HCT116 (cell line): ENCODE measurements around the gene RNASEH2A. TPM values are rescaled to one million over a fixed set of nuclear protein-coding genes. Genes with fewer than 3 reads are reported as not detected.

Experiments used
- ATAC-seq: fragments of 200-7000 bp; cut with Tn5 transposase; 2 replicates; pipeline ENCODE4 v1.9.1; 2020; ENCODE audit warnings: mild to moderate bottlenecking, moderate library complexity
- BruUV-seq: library from RNA; stranded (reverse); fragments of 400-500 nt; replicated peaks from 2 replicates; lab custom pipeline; 2021; lab: Mats Ljungman, UMichigan
- CTCF ChIA-PET: fragments of 300-600 bp; sonication (Branson Sonifier 250); formaldehyde crosslinking; loops from one replicate; lab custom pipeline; 2021; ENCODE audit warnings: antibody characterized with exemption; lab: Charles Lee
- POLR2A ChIA-PET: fragments of 300-600, 350-600 bp; sonication (Branson Sonifier 250); formaldehyde crosslinking; loops from one replicate; lab custom pipeline; 2021; ENCODE audit warnings: antibody characterized with exemption; lab: Charles Lee
- RAD21 ChIA-PET, 2 experiments: fragments of 300-600 bp; sonication (Branson Sonifier 250); formaldehyde crosslinking; loops; one replicate each; lab custom pipeline; 2023; ENCODE audit warnings: low total read pairs in 2 of 2; ENCODE audit not compliant: uncharacterized antibody in 2 of 2, unreplicated experiment in 2 of 2, low non-redundant PET in 1 of 2; lab: Charles Lee
- DNase-seq: peaks from one replicate; pipeline ENCODE4 v3.0.0-alpha.2; 2010; ENCODE audit warnings: low read depth, low spot score
- H2AFZ ChIP-seq: fragments of 200-600 bp; shearing (Covaris generic), sonication (generic); 2 replicates; pipeline ENCODE4 v1.6.1; 2017; ENCODE audit warnings: low read depth, mixed run types, mixed read lengths, antibody characterized with exemption, low read length; ENCODE audit not compliant: poor library complexity, severe bottlenecking
- H3K27ac ChIP-seq: 2 replicates; pipeline ENCODE4 v1.5.1; 2012; ENCODE audit warnings: low read depth, low read length
- H3K27me3 ChIP-seq: fragments of 200-600 bp; sonication (generic); 2 replicates; pipeline ENCODE4 v1.6.1; 2016; ENCODE audit warnings: mixed run types, low read length, mixed read lengths; ENCODE audit not compliant: insufficient read depth
- H3K36me3 ChIP-seq, 2 experiments: fragments of 200-500 bp in 1 of 2; fragments of 200-600 bp in 1 of 2; sonication (Bioruptor generic) in 1 of 2; sonication (generic) in 1 of 2; 2 replicates each; pipeline versions ENCODE4 v1.5.1 to v1.6.1; 2014 to 2016; ENCODE audit warnings: low read length in 2 of 2, inconsistent platforms in 1 of 2, mixed read lengths in 1 of 2, mixed run types in 1 of 2; ENCODE audit not compliant: insufficient read depth in 2 of 2, control insufficient read depth in 1 of 2
- H3K4me1 ChIP-seq, 2 experiments: fragments of 200-600 bp in 1 of 2; sonication (generic) in 1 of 2; 2 replicates each; pipeline versions ENCODE4 v1.5.1 to v1.6.1; 2012 to 2017; ENCODE audit warnings: low read length in 2 of 2, inconsistent platforms in 1 of 2, mild to moderate bottlenecking in 1 of 2, mixed read lengths in 1 of 2, mixed run types in 1 of 2, moderate library complexity in 1 of 2; ENCODE audit not compliant: insufficient read depth in 2 of 2, control insufficient read depth in 1 of 2
- H3K4me2 ChIP-seq: fragments of 200-600 bp; sonication (generic); 2 replicates; pipeline ENCODE4 v1.6.1; 2017; ENCODE audit warnings: mixed run types, low read length, mixed read lengths
- H3K4me3 ChIP-seq, 2 experiments: fragments of 200-600 bp in 1 of 2; sonication (generic) in 1 of 2; replicated peaks in 1 of 2; 2 replicates each; pipeline ENCODE4 v1.5.1; 2011 to 2016; ENCODE audit warnings: low read length in 2 of 2, control low read depth in 1 of 2, low read depth in 1 of 2, mild to moderate bottlenecking in 1 of 2, mixed read lengths in 1 of 2, mixed run types in 1 of 2
- H3K79me2 ChIP-seq: fragments of 200-600 bp; sonication (generic); 2 replicates; pipeline ENCODE4 v1.6.1; 2017; ENCODE audit warnings: mild to moderate bottlenecking, mixed run types, low read length, moderate library complexity, mixed read lengths; ENCODE audit not compliant: insufficient read depth
- H3K9ac ChIP-seq: fragments of 200-600 bp; sonication (generic); 2 replicates; pipeline ENCODE4 v1.6.1; 2016; ENCODE audit warnings: low read length, mixed read lengths
- H3K9me2 ChIP-seq: fragments of 200-600 bp; sonication (generic), shearing (Covaris generic); 2 replicates; pipeline ENCODE4 v1.6.1; 2017; ENCODE audit warnings: mixed run types, mild to moderate bottlenecking, moderate library complexity; ENCODE audit not compliant: insufficient read depth
- H3K9me3 ChIP-seq, 2 experiments: fragments of 200-500 bp in 1 of 2; fragments of 200-600 bp in 1 of 2; sonication (Bioruptor generic) in 1 of 2; sonication (generic) in 1 of 2; 2 replicates each; pipeline ENCODE4 v1.6.1; 2014 to 2017; ENCODE audit warnings: low read length in 2 of 2, mixed read lengths in 2 of 2, inconsistent platforms in 1 of 2, low read depth in 1 of 2, mild to moderate bottlenecking in 1 of 2, mixed run types in 1 of 2, moderate library complexity in 1 of 2; ENCODE audit not compliant: control insufficient read depth in 1 of 2, insufficient read depth in 1 of 2
- H4K20me1 ChIP-seq: fragments of 200-600 bp; sonication (generic), shearing (Covaris generic); 2 replicates; pipeline ENCODE4 v1.6.1; 2017; ENCODE audit warnings: mixed run types, mild to moderate bottlenecking, moderate library complexity; ENCODE audit not compliant: insufficient read depth
- ATF3 ChIP-seq: IDR thresholded peaks from 2 replicates; pipeline ENCODE4 v1.6.1; 2012
- CBX3 ChIP-seq: IDR thresholded peaks from 2 replicates; pipeline ENCODE4 v1.6.1; 2012; ENCODE audit warnings: low read depth
- CTCF ChIP-seq, 3 experiments: fragments of 200-600 bp in 1 of 3; sonication (generic) in 1 of 3; IDR thresholded peaks in 2 of 3; conservative IDR thresholded peaks in 1 of 3; 2 replicates each; pipeline ENCODE4 v1.5.1; 2012 to 2017; ENCODE audit warnings: low read depth in 2 of 3, low read length in 2 of 3, antibody characterized with exemption in 1 of 3, borderline replicate concordance in 1 of 3, control low read depth in 1 of 3, mild to moderate bottlenecking in 1 of 3, mixed read lengths in 1 of 3, mixed run types in 1 of 3, moderate library complexity in 1 of 3; ENCODE audit not compliant: insufficient read depth in 1 of 3
- EGR1 ChIP-seq: IDR thresholded peaks from 2 replicates; pipeline ENCODE4 v1.6.1; 2012; ENCODE audit warnings: low read depth
- ELF1 ChIP-seq: IDR thresholded peaks from 2 replicates; pipeline ENCODE4 v1.6.1; 2012; ENCODE audit warnings: low read depth, borderline replicate concordance
- EZH2 ChIP-seq: fragments of 200-600 bp; sonication (generic); IDR thresholded peaks from 2 replicates; pipeline ENCODE4 v1.6.1; 2017; ENCODE audit warnings: antibody characterized with exemption, mixed run types
- EZH2phosphoT487 ChIP-seq: fragments of 200-600 bp; IDR thresholded peaks from 2 replicates; pipeline ENCODE4 v1.6.1; 2018; ENCODE audit warnings: antibody characterized with exemption, borderline replicate concordance
- POLR2A ChIP-seq: IDR thresholded peaks from 2 replicates; pipeline ENCODE4 v1.7.0; 2011; ENCODE audit warnings: borderline replicate concordance; ENCODE audit not compliant: insufficient read depth, insufficient read length; ENCODE audit errors: extremely low read depth
- RAD21 ChIP-seq: IDR thresholded peaks from 2 replicates; pipeline ENCODE4 v1.6.1; 2012; ENCODE audit warnings: low read depth, mild to moderate bottlenecking
- SP1 ChIP-seq: IDR thresholded peaks from 2 replicates; pipeline ENCODE4 v1.6.1; 2012; ENCODE audit warnings: low read depth
- SRF ChIP-seq: IDR thresholded peaks from 2 replicates; pipeline ENCODE4 v1.6.1; 2012; ENCODE audit warnings: low read depth
- TCF7L2 ChIP-seq: IDR thresholded peaks from 2 replicates; pipeline ENCODE4 v1.7.0; 2011; ENCODE audit warnings: borderline replicate concordance, inconsistent platforms; ENCODE audit not compliant: insufficient read depth, insufficient read length; ENCODE audit errors: extremely low read depth
- ZFX ChIP-seq: fragments of 450-650 bp; IDR thresholded peaks from 2 replicates; pipeline ENCODE4 v1.6.1; 2017
- ZNF274 ChIP-seq: fragments of 200-500 bp; sonication (Bioruptor generic); IDR thresholded peaks from 2 replicates; pipeline ENCODE4 v1.6.1; 2014; ENCODE audit warnings: mild to moderate bottlenecking, low read depth, low read length, inconsistent platforms
- intact Hi-C: fragments of 100-400 bp; cut with micrococcal nuclease; formaldehyde crosslinking; loops from 2 replicates; pipeline ENCODE4 v1.10.0; 2022
- total RNA-seq: library from RNA; stranded (reverse); gene quantifications from one replicate; pipeline ENCODE4 v1.2.1, GENCODE V29; 2021; ENCODE audit not compliant: unreplicated experiment

Gene RNASEH2A
- total RNA-seq, 1 experiment from 2014 or later = 54.5 TPM

GRCh38 chr19:12783849-12784393 is 22.5 kb upstream of the RNASEH2A start:
- Histone ChIP-seq H3K9ac (peak overlapping the region; percentile 69), H3K79me2 (no peaks in the 10 kb centered on the region), H3K4me1 (peaks cover 78 to 90% of the 10 kb centered on the region in 2 experiments), H3K9me3 (no peaks in the 10 kb centered on the region), H3K27ac (peak overlapping the region; percentile 89), H3K9me2 (no peaks in the 10 kb centered on the region), H2AFZ (no peak overlapping the region), H3K36me3 (no peaks in the 10 kb centered on the region), H3K27me3 (no peaks in the 10 kb centered on the region), H4K20me1 (no peaks in the 10 kb centered on the region), H3K4me3 (peak overlapping the region; percentile 11 to 58; a peak in 3 of 4 replicates), H3K4me2 (peak overlapping the region; percentile 98)
- TF ChIP-seq EGR1 (no peak), TCF7L2 (no peak), SRF (no peak), RAD21 (no peak), ATF3 (no peak), ZFX (no peak), ELF1 (no peak), POLR2A (no peak), ZNF274 (no peak), CBX3 (no peak), EZH2phosphoT487 (no peak), SP1 (no peak), EZH2 (no peak), CTCF (IDR thresholded peaks at IDR 0.05 in 2 of 3, conservative IDR thresholded peaks at IDR 0.05 in 1 of 3; ENCODE audit: borderline replicate concordance in 1 of 3, insufficient read depth in 1 of 3, low read depth in 2 of 3, low read length in 2 of 3) (no peak)
- ATAC-seq (no peak), DNase-seq (no peak)
- BruUV-seq = no TSS peak
- ChIA-PET CTCF (no interaction called here), POLR2A (interaction anchor here (3.2 kb wide), 1 partner anchor 8 kb away, joined by 39 read pairs; the partner anchor contains the start of gene JUNB), RAD21 (interaction anchor here in 1 of 2 experiments (1.3 kb wide), 1 partner anchor 7 kb away, joined by 4 read pairs; the partner anchor contains the start of gene JUNB)
- intact Hi-C loops = no loop called here
